ENCODE results near the gene UBIAD1. TPM values are rescaled to one million over a fixed set of nuclear protein-coding genes. Genes with fewer than 3 reads are reported as not detected.

Gene UBIAD1
- polyA plus RNA-seq, 1 experiment, result 10.0 TPM

- POLR2A ChIA-PET, result no interaction called here
- TF ChIP-seq, protein P1, sequence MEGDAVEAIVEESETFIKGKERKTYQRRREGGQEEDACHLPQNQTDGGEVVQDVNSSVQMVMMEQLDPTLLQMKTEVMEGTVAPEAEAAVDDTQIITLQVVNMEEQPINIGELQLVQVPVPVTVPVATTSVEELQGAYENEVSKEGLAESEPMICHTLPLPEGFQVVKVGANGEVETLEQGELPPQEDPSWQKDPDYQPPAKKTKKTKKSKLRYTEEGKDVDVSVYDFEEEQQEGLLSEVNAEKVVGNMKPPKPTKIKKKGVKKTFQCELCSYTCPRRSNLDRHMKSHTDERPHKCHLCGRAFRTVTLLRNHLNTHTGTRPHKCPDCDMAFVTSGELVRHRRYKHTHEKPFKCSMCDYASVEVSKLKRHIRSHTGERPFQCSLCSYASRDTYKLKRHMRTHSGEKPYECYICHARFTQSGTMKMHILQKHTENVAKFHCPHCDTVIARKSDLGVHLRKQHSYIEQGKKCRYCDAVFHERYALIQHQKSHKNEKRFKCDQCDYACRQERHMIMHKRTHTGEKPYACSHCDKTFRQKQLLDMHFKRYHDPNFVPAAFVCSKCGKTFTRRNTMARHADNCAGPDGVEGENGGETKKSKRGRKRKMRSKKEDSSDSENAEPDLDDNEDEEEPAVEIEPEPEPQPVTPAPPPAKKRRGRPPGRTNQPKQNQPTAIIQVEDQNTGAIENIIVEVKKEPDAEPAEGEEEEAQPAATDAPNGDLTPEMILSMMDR (IDR thresholded peaks at IDR 0.05; ENCODE audit: low read depth, low read length), result no peak
- Histone ChIP-seq H3K9me3 (ENCODE audit: control insufficient read depth, insufficient read depth, low read length) (no peaks in the 10 kb centered on the region), H3K27ac (ENCODE audit: low read depth, low read length) (no peak overlapping the region), H3K27me3 (ENCODE audit: control insufficient read depth, insufficient read depth, low read length) (peaks cover 18% of the 10 kb centered on the region), H3K4me3 (ENCODE audit: low read depth, low read length) (no peak overlapping the region)
- DNase-seq (ENCODE audit: low read depth, low spot score), result no peak
- CTCF ChIA-PET, result interaction anchor here (1.0 kb wide), 1 partner anchor 34 kb away, joined by 10 read pairs; no protein-coding TSS in a partner anchor
Measured at GRCh38 chr1:11326070-11326469, 53.1 kb downstream of the UBIAD1 start.

DNA sequence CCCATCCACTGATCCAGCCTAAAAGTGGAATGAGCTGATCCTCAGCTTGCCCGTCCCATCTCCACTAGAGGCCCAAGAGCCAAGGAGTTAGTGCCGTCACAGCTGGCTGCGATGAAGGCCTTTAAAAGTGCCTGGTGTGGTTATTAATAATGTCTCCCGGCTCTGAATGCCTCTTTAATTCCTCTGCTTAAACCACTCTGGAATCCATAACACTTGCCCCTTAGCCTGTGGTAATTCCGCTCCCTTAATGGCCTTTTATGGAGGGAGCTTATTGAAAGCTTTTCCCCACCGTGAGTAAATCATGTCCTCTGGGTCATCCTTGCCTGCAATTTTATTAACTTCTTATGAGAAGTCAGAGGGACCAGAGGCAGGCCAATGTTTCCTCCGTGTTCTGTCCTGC lies 55.4 kb downstream of the UBIAD1 start:
- Histone ChIP-seq H3K27me3 (ENCODE audit: control insufficient read depth, insufficient read depth, low read length) (peaks cover 24% of the 10 kb centered on the region), H3K4me3 (ENCODE audit: low read depth, low read length) (no peak overlapping the region), H3K27ac (ENCODE audit: low read depth, low read length) (no peak overlapping the region), H3K9me3 (ENCODE audit: control insufficient read depth, insufficient read depth, low read length) (no peaks in the 10 kb centered on the region)
- CTCF ChIA-PET, result interaction anchor here (1.6 kb wide), 1 partner anchor 9 kb away, joined by 5 read pairs; no protein-coding TSS in a partner anchor
- no peak for DNase-seq (ENCODE audit: low read depth, low spot score)
- POLR2A ChIA-PET, result no interaction called here
- TF ChIP-seq, protein P1 (IDR thresholded peaks at IDR 0.05; ENCODE audit: low read depth, low read length), result no peak

- H3K4me3 ChIP-seq (ENCODE audit: low read depth, low read length), result no peak overlapping the region
- ChIA-PET CTCF (interaction anchor here (0.7 kb wide), 1 partner anchor 21 kb away, joined by 3 read pairs; no protein-coding TSS in a partner anchor), POLR2A (no interaction called here)
- no peaks in the 10 kb centered on the region for H3K9me3 ChIP-seq (ENCODE audit: control insufficient read depth, insufficient read depth, low read length)
- TF ChIP-seq, protein P1 (IDR thresholded peaks at IDR 0.05; ENCODE audit: low read depth, low read length), result no peak
- peaks cover 17% of the 10 kb centered on the region for H3K27me3 ChIP-seq (ENCODE audit: control insufficient read depth, insufficient read depth, low read length)
- no peak overlapping the region for H3K27ac ChIP-seq (ENCODE audit: low read depth, low read length)
- DNase-seq (ENCODE audit: low read depth, low spot score), result no peak
Measured at GRCh38 chr1:11330411-11330810, 57.4 kb downstream of the UBIAD1 start.

DNA sequence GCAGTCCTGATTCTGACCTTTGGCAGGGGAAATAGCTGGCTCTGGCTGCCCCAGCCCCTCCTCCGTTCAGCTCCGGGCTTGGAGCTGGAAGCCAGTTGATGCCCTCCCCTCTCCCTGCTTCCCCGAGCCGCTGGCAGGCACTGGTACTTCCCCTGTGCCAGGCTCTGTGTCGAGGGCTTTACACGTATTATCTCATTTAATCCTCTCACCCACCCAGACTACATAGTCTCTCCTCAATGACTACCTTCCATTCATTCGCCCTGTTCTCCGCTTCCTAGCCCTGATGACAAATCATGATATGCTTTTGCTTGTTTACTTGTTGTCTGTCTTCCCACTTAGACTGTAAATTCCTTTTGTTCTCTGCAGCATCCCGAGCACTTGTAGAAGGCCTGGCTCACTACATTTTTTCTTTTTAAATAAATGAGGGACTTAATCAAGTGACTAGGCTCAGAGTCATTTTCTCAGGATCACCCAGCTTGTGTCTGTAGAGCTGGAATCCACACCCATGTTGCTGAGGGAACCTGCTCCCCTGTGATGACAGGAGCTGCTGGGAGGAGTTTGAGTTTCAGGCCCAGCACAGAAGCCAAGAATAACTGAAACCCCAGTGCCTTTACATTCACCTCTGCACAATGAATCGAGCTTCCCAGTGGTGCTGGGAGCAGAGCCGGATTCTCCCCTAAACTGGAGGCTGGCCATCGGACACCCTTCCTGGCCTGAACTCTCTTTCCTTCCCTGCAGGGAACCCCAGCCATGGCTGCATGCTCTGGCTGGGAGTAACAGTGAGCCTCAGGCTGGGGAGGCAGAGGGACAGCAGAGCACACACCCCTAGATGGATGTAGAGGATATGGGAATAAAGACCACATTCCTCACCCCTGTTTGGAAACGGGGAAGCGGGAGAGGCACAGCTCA lies 58.3 kb downstream of the UBIAD1 start:
- H3K4me3 ChIP-seq (ENCODE audit: low read depth, low read length), result no peak overlapping the region
- TF ChIP-seq, protein P1 (IDR thresholded peaks at IDR 0.05; ENCODE audit: low read depth, low read length), result no peak
- no peak overlapping the region for H3K27ac ChIP-seq (ENCODE audit: low read depth, low read length)
- no peak for DNase-seq (ENCODE audit: low read depth, low spot score)
- no peaks in the 10 kb centered on the region for H3K9me3 ChIP-seq (ENCODE audit: control insufficient read depth, insufficient read depth, low read length)
- ChIA-PET CTCF (interaction anchor here (0.7 kb wide), 2 partner anchors 20 to 319 kb away, joined by 3 read pairs; no protein-coding TSS in a partner anchor), POLR2A (no interaction called here)
- H3K27me3 ChIP-seq (ENCODE audit: control insufficient read depth, insufficient read depth, low read length), result peaks cover 19% of the 10 kb centered on the region

DNA sequence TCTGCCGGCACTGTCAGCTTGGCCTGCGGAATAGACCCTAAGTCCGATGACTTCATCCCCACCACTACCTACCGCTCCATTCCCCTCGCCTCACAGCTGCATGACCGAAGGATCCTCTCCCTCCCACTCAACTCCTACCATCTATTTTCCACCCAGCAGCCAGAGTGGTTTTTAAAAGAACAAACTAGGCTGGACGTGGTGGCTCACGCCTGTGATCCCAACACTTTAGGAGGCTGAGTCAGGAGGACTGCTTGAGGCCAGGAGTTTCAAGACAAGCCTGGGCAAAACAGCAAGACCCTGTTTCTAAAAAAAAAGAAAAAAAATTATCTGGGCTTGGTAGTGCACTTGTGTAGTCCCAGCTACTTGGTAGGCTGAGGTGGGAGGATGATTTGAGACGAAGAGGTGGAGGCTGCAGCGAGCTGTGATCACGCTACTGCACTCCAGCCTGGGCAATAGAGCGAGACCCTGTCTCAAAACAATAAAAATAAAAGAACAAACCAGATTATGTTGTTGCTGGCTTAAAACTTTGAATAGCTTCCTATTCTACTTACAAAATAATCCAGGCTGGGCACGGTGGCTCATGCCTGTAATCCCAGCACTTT lies 59.0 kb downstream of the UBIAD1 start:
- H3K4me3 ChIP-seq (ENCODE audit: low read depth, low read length), result no peak overlapping the region
- peaks cover 14% of the 10 kb centered on the region for H3K27me3 ChIP-seq (ENCODE audit: control insufficient read depth, insufficient read depth, low read length)
- ChIA-PET CTCF (no interaction called here), POLR2A (no interaction called here)
- DNase-seq (ENCODE audit: low read depth, low spot score), result no peak
- H3K27ac ChIP-seq (ENCODE audit: low read depth, low read length), result no peak overlapping the region
- no peaks in the 10 kb centered on the region for H3K9me3 ChIP-seq (ENCODE audit: control insufficient read depth, insufficient read depth, low read length)
- TF ChIP-seq, protein P1 (IDR thresholded peaks at IDR 0.05; ENCODE audit: low read depth, low read length), result no peak

Data from AG04450 (cell line).